ENCODE measurements around the gene ANXA11. TPM values are rescaled to one million over a fixed set of nuclear protein-coding genes. Genes with fewer than 3 reads are reported as not detected.

Gene ANXA11
- total RNA-seq, 1 donor from 2014 or later, result 35.8 TPM

DNA sequence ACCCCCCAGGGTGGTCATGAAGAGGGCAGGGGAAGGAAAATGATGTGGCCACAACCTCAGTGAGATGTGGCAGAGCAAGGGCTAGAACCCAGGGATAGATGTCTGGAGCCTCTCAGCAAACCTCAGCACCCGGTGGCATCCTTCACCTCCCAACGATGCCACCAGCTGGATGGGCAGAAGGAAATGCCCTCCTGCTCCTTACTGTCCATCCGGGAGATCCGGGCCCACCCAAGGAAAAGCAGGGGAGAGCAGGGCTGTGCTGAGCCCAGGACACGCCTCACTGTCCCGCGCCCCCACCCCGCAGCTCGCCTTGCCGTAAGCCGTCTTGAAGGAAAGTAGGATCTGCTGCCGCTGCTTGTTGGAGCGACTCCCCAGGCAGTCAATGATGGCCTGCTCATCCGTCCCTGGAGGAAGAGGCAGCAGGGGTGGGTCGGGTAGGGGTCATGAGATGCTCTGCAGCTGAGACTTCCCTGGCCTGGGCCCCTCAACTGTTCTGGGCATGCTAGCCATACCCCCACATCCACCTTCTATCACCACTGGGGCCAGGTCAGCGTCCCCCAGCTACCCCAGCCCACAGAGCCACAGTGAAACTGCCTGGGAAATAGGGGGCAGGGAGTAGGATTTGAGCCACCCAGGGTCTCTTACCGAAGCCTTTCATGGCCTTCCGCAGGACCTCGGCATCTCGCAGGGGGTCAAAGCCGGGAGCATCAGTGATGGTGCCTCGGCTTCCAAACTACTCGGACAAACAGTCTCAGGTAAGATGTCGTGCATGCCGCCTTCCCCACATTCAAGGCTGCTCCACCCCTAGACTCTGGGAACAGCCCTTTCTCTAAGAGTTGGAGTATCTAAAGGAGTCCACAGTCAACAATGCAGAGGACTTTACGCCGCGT lies 38.5 kb downstream of the ANXA11 start:
- DNase-seq (ENCODE audit: low read depth, low spot score), result no peak

DNA sequence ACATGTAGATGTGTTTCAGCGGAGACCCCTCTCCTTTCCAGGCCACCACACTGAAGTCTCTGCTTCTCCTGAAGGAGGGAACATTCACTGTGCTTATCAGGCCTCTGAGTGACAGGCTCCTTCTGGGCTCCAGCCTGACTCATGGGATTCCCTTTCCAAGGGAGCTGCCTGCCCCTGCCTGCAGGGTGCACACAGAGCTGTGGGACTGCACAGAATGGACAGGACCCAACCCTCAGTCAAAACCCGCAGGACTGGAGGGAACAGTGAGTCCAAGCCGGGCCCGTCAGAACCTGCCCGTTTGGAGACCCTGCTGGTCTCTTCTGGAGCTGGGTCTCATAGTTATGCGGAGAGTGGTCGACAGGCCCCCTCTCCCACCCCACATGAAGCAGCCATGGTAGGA lies 40.2 kb downstream of the ANXA11 start:
- no peak for DNase-seq (ENCODE audit: low read depth, low spot score)

DNA sequence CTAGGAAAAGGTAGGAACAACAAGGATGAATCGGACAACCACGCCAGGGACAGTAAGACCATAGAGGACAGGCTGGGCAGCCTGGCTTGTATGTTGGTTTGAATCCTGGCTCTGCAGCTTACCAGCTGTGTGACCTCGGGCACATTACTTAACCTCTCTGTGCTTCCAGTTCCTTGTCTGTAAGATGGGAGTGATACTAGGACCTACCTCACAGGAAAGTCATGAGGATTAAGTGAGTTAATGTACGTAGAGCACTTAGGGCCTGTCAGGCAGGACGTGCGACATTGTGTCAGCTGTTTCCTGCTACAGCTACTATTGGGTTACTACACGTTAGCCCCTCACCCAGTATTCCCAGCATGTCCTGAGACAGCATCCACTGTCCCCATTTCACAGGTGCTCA lies 40.7 kb downstream of the ANXA11 start:
- DNase-seq (ENCODE audit: low read depth, low spot score), result no peak

DNA sequence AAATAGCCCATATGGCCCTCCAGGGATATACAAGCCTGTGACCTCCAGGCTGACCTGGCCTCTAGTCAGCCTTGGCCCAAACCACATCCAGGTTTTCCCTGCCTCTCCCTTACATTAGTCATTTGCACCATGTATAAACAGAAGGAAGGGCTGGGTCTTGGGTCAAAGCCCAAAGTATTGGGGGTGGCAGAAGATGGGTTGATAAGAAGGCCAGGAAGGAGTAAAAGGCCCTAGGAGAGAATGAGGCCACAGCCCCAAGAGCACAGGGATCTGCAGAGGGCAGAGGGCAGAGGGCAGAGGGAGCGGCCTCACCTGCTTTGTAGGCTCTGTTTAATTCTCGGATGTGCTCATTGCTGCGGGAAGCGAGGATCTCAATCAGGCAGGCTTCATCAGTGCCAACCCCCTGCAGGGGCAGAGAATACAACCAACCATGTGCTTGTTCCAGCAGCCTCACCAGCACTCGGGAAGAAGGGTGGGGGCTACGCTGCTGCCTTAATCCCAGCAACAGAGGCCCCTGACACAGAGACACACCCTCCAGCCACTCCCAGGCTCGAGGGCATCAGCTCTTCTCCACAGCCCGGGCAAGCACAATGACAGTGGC lies 41.5 kb downstream of the ANXA11 start:
- no peak for DNase-seq (ENCODE audit: low read depth, low spot score)

DNA sequence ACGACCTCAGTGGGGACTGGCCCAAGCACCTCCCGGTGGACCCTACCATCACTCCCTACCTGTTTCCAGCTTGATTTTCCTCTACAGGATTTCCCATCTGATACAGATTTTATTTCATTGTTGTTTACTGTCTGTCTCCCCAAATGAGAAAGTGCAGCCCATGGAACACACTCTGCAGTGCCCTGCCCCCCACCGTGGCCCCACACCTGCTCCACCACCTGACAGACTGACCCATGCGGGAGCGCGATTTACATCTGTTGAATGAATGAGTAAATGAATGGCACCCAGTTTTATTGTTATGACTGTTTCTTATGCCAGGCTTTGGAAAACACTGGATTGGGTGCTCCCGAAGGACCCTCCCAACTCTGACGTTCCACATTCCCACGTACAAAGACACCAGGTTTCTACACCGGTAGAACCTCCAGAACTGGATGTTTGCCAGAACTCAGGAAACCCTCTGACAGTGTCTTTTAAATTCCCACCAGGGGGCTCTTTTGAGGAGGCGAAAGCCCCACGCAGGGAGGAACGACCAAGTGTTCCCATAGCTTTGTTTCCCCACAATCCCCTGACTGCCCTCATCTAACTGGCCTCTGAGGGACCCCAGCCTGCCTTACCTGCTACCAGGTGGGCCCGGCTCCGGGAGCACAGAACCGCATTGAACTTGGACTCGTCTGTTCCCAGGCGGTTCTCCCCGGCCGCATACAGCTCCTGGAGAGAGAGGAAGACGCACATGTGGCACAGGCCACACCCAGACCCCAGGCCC lies 43.8 kb downstream of the ANXA11 start:
- DNase-seq (ENCODE audit: low read depth, low spot score), result no peak

DNA sequence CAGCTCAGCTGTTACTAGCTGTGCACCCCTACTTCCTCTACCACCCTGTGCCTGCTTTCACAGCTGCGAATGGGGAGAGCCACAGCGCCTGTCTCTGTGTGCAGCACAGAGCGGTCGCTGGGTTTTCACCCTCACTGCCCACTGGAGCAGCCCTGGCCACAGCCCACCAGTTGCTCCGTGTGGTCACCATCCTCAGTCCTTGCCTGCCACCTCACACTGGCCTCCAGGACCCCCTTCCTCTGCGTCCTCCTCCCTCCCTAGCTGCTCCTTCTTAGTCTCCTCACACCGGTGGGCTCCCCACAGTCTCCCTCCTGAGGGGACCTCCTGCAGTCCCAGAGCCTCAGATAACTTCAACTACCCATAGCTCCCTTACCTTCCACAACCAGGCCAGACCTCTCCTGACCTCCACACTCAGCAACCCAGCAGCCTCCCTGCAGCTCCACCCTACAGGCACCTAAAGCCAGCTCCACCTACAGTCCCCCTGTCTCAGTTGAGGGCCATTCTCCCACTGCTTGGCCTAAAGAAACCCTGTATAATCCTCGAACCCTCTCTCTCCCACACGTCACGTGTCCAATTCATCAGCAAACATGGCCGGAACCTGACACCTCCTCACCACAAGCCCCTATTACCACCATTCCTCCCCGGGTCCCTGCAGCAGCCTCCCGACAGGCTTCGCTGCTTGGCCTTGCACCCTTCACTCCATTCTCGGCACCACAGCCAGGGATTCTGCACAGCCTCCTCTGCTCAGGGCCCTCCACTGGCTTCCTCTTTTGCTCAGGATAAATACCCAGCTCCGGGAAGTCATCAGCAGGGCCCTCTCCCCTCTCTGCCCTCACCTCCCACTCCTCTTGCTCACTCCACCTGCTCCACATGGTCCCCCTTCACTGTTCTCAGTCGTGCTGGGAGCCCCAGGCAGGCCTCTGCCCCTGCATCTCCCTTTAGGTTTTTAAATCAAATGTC lies 44.7 kb downstream of the ANXA11 start:
- no peak for DNase-seq (ENCODE audit: low read depth, low spot score)

DNA sequence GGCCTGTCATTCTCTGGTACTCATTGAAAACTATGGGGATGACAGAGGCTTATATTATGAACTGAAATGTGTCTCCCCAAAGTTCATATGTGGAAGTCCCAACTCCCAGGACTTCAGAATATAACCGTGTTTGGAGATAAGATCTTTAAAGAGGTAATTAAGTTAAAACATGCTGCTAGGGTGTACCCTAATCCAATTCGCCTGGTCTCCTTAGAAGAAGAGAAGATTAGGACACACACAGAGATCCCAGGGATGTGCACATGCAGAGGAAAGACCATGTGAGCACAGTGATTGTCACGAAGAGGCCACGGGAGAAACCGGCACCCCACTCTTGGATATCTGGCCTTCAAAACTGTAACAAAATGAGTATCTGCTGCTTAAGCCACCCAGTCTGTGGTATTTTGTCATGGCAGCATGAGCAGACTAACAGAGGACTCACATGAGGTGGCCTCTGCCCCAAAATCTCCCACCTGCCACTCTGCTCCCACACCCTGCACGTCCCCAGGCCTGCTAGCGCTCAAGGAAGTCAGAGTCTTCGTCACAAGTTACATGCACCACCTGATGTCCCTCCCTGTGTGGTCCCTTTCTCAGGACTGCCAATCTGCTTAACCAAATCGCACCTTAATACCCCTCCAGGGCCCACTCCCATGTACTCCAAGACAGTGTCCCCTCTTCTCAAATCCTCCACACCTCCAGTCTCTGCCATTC lies 46.0 kb downstream of the ANXA11 start:
- no peak for DNase-seq (ENCODE audit: low read depth, low spot score)

DNA sequence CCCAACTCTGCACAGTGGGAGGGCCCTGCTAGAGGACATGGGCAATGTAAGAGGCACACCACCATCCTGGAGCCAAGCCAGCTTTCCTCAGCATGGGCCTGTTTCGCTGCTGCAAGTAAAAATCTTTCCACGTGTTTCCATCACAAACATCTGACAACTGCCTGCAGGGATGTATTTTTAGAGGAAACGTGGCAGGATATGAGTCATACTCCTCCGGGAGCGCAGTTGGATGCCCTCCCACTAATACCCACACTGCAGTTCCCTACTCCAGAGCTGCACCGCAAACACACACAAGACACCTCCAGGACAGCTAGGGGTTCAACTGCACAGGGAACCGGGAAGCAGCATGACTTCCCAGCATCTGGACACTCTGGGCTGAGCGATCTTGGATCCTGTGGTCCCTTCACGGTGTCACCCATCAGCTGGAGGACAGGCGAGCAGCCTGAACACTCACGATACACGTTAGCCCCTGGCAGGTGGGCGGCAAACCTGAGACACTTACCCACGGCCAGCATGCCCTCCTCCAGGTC lies 46.7 kb downstream of the ANXA11 start:
- peak; percentile 91 for DNase-seq (ENCODE audit: low read depth, low spot score)

DNA sequence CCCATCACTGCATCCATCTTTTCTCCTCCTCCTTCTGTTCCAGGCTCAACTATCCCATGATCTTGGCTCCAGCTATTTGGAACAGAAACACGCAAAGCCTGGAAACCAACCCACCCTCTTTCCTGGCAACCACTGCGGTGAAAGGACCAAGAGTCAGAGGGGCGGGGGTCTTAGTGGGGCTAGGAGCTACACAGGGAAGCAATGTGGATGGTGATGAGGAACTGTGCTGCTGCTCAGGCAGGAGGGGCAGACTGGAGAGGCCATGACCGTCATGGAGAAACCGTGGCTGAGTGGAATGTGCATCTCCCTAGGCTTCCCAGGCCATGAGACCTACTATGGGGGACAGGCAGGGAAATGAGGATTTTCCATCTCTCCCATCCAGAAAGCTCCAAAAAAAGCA lies 47.2 kb downstream of the ANXA11 start:
- DNase-seq (ENCODE audit: low read depth, low spot score), result no peak

DNA sequence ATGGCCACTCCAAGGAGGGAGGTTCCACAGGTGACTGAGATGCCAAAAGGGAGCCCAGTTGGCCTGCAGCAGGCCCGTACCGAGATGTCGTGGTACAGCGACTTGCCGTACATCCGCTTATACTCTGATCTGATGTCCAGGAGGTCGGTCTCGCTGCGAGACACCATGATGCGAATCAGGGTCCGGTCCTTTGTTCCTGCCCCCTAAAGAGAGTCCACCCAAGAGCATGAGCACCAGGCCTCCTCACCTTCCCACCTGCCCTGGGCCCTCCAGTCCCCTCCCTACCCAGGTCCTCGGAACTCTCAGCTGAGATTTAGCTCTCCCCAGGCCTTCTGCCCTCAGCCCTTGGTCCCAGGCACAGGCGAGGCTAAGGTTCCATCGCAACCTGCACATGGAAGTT lies 47.8 kb downstream of the ANXA11 start:
- DNase-seq (ENCODE audit: low read depth, low spot score), result no peak

DNA sequence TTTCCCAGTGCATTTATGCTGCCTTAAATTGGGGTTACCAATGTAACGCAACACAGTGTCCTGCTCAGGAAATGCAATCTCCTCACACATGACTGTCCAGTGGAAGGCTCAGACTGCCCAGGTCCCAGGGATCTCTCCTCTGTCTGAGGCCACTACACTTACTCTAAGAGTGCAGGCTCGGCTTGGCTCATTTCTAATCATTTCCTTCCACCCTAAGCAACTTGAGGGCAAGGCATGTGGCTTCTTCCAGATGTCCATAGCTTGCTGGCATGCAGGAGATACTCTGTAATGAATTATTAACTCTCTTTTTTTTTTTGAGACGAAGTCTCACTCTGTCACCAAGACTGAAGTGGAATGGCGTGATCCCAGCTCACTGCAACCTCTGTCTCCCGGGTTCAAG lies 49.1 kb downstream of the ANXA11 start:
- DNase-seq (ENCODE audit: low read depth, low spot score), result no peak

DNA sequence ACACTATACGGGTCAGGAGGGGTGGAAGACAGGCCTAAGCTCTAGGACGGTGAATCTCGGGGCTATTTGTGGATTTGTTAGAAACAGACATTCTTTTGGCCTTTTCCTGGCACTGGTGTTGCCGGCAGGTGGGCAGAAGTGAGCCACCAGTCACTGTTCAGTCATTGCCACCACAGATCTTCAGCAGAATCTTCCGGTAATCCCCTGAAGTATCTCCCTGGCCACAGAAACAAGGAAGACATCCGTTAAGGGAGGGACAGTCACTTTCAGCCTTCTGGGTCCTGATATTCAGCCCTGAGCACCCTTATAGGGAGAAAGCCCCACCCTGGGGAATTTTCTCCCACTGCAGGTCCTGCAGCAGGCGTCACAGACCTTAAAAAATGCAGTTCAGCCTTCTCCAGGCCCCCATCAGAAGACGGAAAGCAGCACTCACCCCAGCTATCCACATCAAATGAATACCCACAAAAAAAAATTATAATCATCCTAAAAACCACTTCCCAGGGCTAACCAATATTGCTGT lies 49.6 kb downstream of the ANXA11 start:
- no peak for DNase-seq (ENCODE audit: low read depth, low spot score)

DNA sequence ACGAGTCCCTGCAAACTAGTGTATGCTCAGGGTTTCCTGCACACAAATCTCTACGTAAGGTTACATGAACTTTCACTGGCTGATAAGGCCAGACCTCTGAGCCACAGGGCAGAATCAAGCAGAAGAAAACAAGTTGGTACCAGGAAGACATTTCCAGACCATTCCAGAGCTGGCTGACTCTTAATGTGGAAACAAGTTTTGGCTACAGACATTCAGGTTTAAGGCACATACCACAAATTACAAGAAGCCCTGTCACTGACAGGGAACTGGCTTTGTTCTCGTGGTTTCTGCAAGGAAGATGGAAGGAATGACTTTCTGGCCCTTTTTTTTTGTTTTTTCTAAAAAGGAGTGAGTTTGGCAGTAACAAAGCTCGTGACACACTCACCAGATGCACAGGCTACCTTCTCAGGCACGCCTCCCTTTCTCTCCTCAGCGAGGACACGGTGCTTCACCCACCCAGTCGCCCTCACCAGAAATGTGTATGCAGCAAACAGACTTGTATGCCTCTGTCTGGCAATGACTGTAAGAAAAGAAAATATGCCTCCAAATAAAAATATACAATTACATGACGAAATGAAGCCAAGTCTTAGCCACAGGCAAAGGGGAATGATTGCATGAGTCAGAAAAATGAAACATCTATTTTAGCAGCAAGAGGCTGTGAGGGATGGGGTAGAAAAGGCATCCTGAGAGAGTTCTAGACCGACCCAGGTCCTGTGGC lies 50.2 kb downstream of the ANXA11 start:
- DNase-seq (ENCODE audit: low read depth, low spot score), result no peak

DNA sequence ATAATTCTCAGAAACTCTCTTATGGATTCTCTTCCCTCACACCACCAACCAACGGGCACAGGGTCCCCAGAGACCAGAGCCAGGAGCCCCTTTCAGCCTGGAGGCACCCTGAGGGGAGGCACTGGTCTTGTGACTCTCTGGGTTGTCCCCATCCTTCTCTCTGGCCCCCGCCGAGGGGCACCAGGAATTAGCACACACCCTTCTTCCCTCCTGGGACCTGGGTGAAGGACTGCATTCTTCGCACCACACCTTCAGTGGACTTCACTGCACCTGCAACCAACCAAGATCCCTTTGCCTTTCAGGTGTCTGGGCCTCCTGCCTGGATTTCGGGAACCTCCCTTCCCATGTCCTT lies 50.7 kb downstream of the ANXA11 start:
- DNase-seq (ENCODE audit: low read depth, low spot score), result no peak

DNA sequence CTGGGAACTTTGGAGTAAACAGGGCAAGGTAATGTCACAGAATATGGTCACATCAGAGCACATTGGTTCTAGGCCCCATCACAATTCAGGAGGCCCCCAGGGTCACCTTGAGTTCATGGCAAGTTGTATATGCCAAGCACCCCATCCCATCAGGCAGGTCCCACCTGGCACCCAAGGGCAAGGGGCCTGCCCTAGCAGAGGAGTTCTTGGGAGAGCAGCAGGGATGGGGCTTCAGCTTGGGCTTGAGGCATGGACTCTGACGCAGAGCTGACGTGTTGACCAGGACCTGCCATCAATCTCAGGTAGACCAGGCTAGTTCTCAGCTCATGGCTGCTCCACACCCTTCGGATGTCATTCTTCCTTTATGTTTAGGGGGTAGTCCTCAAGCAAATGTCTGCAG lies 51.9 kb downstream of the ANXA11 start:
- no peak for DNase-seq (ENCODE audit: low read depth, low spot score)

DNA sequence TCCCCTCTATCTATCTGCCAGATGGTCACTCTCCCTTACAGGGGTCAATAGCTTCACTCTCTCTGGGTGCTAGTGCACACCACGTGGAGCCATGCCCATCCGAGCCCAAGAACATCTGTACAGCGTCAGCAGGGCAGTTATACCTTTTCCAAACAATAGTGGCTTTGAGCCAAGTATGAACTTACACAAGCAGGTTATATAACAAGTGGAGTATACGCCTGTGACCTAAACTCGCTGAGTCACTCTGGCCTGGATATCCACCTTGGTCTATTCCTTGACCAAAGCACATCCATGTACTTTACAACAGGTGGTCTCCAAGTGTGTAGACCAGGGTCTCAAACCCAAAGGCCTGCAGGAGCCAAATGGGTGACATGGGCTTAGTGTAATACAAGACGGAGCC lies 52.5 kb downstream of the ANXA11 start:
- DNase-seq (ENCODE audit: low read depth, low spot score), result no peak

DNA sequence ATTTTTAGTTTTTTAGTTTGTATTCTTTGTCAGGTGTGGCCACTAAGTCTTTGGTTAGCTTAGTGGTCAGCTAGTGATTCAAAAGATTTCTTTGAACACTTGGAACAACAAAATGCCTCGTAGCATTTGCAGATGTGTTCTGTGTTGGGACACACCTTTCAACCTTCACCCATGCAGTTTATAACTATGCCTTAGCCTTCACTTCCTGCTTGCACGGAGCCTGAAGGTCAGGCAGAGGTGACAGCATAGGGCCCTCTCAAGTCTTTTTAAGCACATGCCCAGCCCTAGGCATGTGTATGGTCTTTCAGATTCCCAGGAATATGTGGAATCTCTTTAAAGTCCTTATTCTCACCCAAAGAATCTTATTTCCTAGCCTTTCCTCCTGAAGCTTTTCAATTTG lies 55.2 kb downstream of the ANXA11 start:
- no peak for DNase-seq (ENCODE audit: low read depth, low spot score)

DNA sequence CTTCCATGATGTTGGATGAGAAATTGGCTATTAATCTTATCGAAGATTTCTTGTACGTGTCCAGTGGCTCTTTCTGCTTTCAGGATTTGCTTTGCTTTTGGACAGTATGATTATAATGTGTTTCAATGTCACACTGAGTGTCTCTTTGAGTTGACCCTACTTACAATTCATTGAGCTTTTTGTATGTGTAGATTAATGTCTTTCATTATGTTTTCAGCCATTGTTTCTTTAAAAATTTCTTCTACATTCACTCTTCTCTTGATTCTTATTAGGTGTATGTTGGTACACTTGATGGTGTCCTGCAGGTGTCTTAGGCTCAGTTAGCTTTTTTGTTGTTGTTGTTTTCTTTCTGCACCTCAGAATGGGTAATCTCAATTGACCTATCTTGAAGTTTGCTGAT lies 56.2 kb downstream of the ANXA11 start:
- no peak for DNase-seq (ENCODE audit: low read depth, low spot score)

DNA sequence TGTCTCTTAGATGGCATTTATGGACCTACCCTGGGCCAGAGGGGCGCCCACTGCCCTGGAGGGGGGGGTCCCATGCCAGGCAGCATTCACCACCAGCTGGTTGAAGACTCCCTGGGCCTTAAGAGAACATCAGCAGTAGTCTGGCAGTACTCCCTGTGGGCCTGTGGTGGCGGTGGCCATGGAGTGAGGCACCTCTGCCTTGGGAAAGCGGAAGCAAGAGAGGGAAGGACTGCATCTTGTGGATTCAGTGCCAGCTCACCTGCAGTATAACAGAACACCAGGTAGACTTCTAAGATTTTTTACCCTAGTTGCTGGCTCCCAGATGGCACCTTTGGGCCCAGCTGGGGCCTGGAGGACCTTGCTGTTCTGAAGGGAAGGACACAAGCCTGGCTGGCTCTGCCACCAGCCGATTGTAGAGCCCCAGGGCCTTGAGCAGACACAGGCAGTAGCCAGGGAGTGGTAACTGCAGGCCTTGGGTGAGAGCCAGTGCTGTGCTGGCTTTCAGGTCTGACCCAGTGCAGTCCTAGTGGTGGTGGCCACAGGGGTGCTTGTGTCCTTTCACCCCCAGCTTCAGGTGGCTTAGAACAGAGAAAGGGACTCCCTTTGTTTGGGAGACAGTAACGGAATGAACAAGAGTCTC lies 57.1 kb downstream of the ANXA11 start:
- no peak for DNase-seq (ENCODE audit: low read depth, low spot score)
